AG04450 (cell line): ENCODE measurements around the gene UTRN. TPM values are rescaled to one million over a fixed set of nuclear protein-coding genes. Genes with fewer than 3 reads are reported as not detected.

Experiments used
- CTCF ChIA-PET: fragments of 300-600, 350-600 bp; formaldehyde crosslinking; extraction: SDS; loops from one replicate; lab custom pipeline; 2022; ENCODE audit warnings: antibody characterized with exemption, inconsistent platforms; lab: Charles Lee
- POLR2A ChIA-PET: fragments of 350-600 bp; formaldehyde crosslinking; extraction: SDS; loops from one replicate; lab custom pipeline; 2021; ENCODE audit warnings: antibody characterized with exemption, inconsistent platforms; lab: Yijun Ruan, JAX
- DNase-seq: peaks from one replicate; pipeline ENCODE4 v3.0.0-alpha.2; 2011; ENCODE audit warnings: low read depth, low spot score
- H3K27ac ChIP-seq: one replicate; pipeline ENCODE4 v1.5.1; 2012; ENCODE audit warnings: low read depth, low read length, control low read depth
- H3K27me3 ChIP-seq: one replicate; pipeline ENCODE4 v1.6.0; 2012; ENCODE audit warnings: low read length; ENCODE audit not compliant: control insufficient read depth, insufficient read depth
- H3K4me3 ChIP-seq: 2 replicates; pipeline ENCODE4 v1.5.1; 2011; ENCODE audit warnings: mild to moderate bottlenecking, low read depth, low read length, control low read depth
- H3K9me3 ChIP-seq: 2 replicates; pipeline ENCODE4 v1.5.1; 2012; ENCODE audit warnings: low read length; ENCODE audit not compliant: control insufficient read depth, insufficient read depth
- polyA plus RNA-seq: library from polyadenylated mRNA; depleted of rRNA; stranded (reverse); fragments of >200 nt; gene quantifications from 2 replicates; pipeline ENCODE4 v1.2.3, GENCODE V29; 2011; rRNA removed
- TF ChIP-seq, protein P1 (sequence below): IDR thresholded peaks from 2 replicates; pipeline ENCODE4 v1.5.1; 2011; ENCODE audit warnings: low read depth, low read length, control low read depth, inconsistent platforms

The UTRN gene
- polyA plus RNA-seq, 1 experiment = 32.1 TPM

DNA sequence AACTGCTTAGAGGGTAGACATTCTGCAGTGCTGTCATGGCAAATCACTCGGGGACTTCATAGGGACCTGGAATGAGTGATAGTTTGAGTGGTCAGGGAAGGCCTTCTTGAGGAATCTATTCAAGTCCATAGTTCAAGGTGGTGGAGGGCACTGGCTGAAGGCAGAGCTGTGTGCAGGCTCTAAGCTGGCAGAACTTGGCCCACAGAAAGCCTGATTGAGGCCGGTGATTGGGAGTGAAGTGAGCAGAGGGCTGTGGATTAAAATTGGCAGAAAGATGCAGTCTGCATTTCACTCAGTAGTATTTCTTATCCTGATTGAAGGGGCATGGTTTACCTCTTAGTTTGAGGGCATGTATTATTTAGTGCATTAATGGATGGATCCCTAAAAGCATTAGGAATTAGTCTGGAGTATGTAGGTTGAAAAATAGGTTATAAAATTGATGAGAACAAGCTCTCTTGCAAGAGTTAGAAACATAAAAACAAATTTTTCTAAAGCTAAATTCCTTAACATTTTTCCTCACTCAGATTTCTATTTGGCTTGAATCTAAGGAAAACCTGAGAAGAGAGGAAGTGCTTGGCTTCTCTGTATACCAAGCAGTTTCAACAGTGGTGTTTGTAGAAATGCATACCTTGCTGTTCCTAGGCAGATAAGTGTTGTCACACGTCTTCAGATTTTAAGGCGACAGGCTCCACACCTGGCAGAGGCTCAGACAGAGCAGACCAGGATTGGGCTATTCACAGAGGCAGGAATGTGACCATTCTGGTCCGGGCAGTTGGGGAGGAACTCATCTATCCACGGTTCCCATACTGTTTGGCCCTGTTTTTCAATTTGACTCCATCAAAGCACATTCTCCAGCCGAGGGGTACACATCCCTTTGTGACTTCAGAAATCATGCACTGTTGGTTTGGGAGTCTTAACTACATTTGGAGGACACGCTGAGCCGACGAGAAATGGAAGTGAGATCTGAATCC, 45.2 kb downstream of the UTRN start:
- Histone ChIP-seq H3K27me3 (no peaks in the 10 kb centered on the region), H3K9me3 (no peaks in the 10 kb centered on the region), H3K27ac (no peak overlapping the region), H3K4me3 (no peak overlapping the region)
- ChIA-PET CTCF (no interaction called here), POLR2A (interaction anchor here (0.7 kb wide), 1 partner anchor 44 kb away, joined by 3 read pairs; no protein-coding TSS in a partner anchor)
- DNase-seq = no peak
- TF ChIP-seq, protein P1, sequence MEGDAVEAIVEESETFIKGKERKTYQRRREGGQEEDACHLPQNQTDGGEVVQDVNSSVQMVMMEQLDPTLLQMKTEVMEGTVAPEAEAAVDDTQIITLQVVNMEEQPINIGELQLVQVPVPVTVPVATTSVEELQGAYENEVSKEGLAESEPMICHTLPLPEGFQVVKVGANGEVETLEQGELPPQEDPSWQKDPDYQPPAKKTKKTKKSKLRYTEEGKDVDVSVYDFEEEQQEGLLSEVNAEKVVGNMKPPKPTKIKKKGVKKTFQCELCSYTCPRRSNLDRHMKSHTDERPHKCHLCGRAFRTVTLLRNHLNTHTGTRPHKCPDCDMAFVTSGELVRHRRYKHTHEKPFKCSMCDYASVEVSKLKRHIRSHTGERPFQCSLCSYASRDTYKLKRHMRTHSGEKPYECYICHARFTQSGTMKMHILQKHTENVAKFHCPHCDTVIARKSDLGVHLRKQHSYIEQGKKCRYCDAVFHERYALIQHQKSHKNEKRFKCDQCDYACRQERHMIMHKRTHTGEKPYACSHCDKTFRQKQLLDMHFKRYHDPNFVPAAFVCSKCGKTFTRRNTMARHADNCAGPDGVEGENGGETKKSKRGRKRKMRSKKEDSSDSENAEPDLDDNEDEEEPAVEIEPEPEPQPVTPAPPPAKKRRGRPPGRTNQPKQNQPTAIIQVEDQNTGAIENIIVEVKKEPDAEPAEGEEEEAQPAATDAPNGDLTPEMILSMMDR = no peak

DNA sequence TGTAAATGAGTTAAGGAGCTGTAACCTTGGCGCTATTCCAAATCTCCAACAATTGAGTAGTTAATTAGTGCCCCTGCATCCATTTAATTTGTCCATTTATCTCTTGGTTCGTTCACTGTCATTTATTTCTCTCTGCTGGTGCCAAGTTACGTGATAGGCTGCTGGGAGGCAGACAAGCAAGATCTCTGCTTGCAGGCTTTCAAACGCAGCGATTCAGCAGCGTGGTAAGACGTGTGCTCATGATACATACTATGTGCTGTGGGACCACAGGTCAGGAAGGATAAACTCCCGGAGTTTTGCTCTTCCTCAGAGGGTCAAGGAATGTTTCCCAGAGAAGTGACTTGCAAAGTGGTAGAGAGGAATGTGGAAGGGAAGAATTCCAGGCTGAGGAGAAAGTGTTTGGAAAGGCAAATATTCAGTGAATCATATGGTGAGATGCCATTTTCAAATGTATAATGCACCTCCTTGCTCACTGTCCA, 46.4 kb downstream of the UTRN start:
- ChIA-PET CTCF (no interaction called here), POLR2A (interaction anchor here (0.6 kb wide), 1 partner anchor 48 kb away, joined by 4 read pairs; no protein-coding TSS in a partner anchor)
- peak; percentile 62 for DNase-seq
- Histone ChIP-seq H3K4me3 (no peak overlapping the region), H3K27ac (no peak overlapping the region), H3K27me3 (no peaks in the 10 kb centered on the region), H3K9me3 (no peaks in the 10 kb centered on the region)
- TF ChIP-seq, protein P1 = no peak

DNA sequence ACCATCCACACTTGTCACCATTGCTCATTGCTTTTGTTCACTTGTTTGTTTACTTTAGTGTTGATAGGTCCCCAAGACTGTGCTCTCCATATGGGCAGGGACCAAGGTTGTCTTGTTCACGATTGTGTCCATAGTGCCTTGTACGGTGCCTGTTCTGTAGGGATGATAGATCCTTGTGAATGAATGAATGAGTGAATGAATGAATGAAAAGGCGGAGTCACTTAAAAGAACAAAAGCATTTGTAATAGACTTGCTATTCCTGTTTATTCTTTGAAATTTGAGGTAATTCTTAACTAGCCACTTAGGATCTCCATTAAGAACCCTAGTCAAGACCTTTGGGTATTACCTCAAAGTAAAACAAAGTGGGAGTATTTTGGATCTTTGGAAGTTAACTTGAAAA, 47.0 kb downstream of the UTRN start:
- TF ChIP-seq, protein P1 = no peak
- ChIA-PET POLR2A (interaction anchor here (0.6 kb wide), 1 partner anchor 48 kb away, joined by 4 read pairs; no protein-coding TSS in a partner anchor), CTCF (no interaction called here)
- H3K9me3 ChIP-seq = no peaks in the 10 kb centered on the region
- no peak overlapping the region for H3K4me3 ChIP-seq
- H3K27ac ChIP-seq = no peak overlapping the region
- H3K27me3 ChIP-seq = no peaks in the 10 kb centered on the region
- no peak for DNase-seq

DNA sequence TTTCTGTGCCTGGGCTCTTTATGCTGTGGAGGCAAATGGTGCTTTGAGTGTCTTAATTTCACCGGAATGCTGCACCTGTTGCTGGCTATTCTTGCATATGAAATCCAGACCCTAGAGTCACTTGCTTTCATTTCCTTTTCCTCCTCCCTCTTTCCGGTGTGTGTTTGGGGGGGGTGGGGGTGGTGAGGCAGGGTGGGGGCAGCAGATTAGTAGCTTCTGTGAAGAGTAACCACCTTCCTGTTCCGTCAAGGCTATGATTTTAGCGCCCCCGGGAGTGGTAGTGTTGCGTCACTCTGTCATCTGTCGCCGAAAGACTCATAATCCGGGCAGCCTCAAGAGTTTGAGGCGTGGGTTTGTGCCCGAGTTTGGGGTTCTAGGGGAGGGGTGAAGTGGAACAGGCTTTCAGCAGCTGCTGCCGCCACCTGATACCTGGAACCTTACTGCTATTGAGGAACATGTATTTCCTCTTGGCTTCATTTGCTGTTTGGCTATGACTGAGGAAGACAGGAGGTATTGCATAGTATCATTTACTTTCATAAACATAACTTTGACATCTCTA, 49.1 kb downstream of the UTRN start:
- ChIA-PET CTCF (no interaction called here), POLR2A (no interaction called here)
- Histone ChIP-seq H3K27me3 (no peaks in the 10 kb centered on the region), H3K9me3 (no peaks in the 10 kb centered on the region), H3K4me3 (no peak overlapping the region), H3K27ac (no peak overlapping the region)
- no peak for DNase-seq
- TF ChIP-seq, protein P1 = no peak

Other genes starting within 250 kb of the UTRN start
- 152 and 200 TPM in 2 replicates for gene SF3B5, start 189.8 kb upstream of the UTRN start, polyA plus RNA-seq
- gene STX11, start 134.8 kb upstream of the UTRN start, polyA plus RNA-seq = 0.16 and 0.17 TPM in 2 replicates